Transverse colon (tissue), 4 donors: ENCODE measurements around the gene SLC32A1. TPM values are rescaled to one million over a fixed set of nuclear protein-coding genes. Genes with fewer than 3 reads are reported as not detected.

Experiments
- DNase-seq: peaks from one replicate; pipeline ENCODE4 v3.0.0-alpha.2; 2019
- H3K27ac ChIP-seq, 4 donors: fragments of 200-600 bp; sonication (generic); 2 replicates each; pipeline ENCODE4 v1.5.1; 2016 to 2018; ENCODE audit warnings: inconsistent platforms in 4 of 4
- H3K27me3 ChIP-seq: fragments of 200-600 bp; sonication (generic); 2 replicates; pipeline ENCODE4 v1.5.1; 2017; ENCODE audit warnings: inconsistent platforms
- H3K36me3 ChIP-seq, 4 donors: fragments of 200-600 bp; sonication (generic); 2 replicates each; pipeline ENCODE4 v1.5.1; 2017 to 2019; ENCODE audit warnings: inconsistent platforms in 4 of 4
- H3K4me1 ChIP-seq, 4 donors: fragments of 200-600 bp; sonication (generic); 2 replicates each; pipeline ENCODE4 v1.5.1; 2017 to 2020; ENCODE audit warnings: inconsistent platforms in 4 of 4
- H3K4me3 ChIP-seq, 4 donors: fragments of 200-600 bp; sonication (generic); 1 replicate in 1 of 4; 2 replicates in 3 of 4; pipeline versions ENCODE4 v1.5.1 to v1.6.1; 2017 to 2019; ENCODE audit warnings: inconsistent platforms in 4 of 4
- H3K9me3 ChIP-seq, 2 donors: fragments of 200-600 bp; sonication (generic); 2 replicates each; pipeline ENCODE4 v1.5.1; 2017 to 2019; ENCODE audit warnings: inconsistent platforms in 2 of 2
- EP300 ChIP-seq: sonication (generic); formaldehyde crosslinking; IDR thresholded peaks from one replicate; pipeline ENCODE4 v1.6.1; 2017; ENCODE audit warnings: antibody characterized with exemption, low read depth
- POLR2A ChIP-seq: fragments of 450-650 bp; IDR thresholded peaks from one replicate; pipeline ENCODE4 v1.6.1; 2016; ENCODE audit warnings: antibody characterized with exemption, mild to moderate bottlenecking, moderate library complexity
- POLR2AphosphoS5 ChIP-seq, 3 donors: sonication (generic); formaldehyde crosslinking; IDR thresholded peaks; one replicate each; pipeline ENCODE4 v1.6.1; 2016; ENCODE audit warnings: antibody characterized with exemption in 3 of 3
- WGBS, 2 donors: methylation state at CpG; one replicate each; pipeline ENCODE4 v1.1.5; 2018; ENCODE audit warnings: low coverage in 1 of 2; 5-methylcytosine and 5-hydroxymethylcytosine counted together
- in situ Hi-C, 4 donors: fragments of 200-750 bp; cut with MboI; loops; one replicate each; pipeline versions ENCODE4 v1.15.0 to v1.15.1; 2017; ENCODE audit warnings: low sequenced_read_pairs in 3 of 4, low pct_ligation_motif_present in 1 of 4, low pct_unique_long_range_greater_than_20kb in 1 of 4
- intact Hi-C: fragments of 100-400 bp; cut with DNase I; formaldehyde crosslinking; loops from one replicate; pipeline ENCODE4 v1.15.1; 2023; ENCODE audit warnings: low total_unique reads
- total RNA-seq, 4 donors: library from RNA; depleted of rRNA; stranded (reverse); fragments of >200 nt; gene quantifications; one replicate each; pipeline ENCODE4 v1.1.0, GENCODE V29; 2016
- TF ChIP-seq, protein P1 (sequence below), 5 experiments: fragments of 200-600 bp in 3 of 5; fragments of 450-650 bp in 2 of 5; sonication (generic) in 3 of 5; IDR thresholded peaks; 1 replicate in 2 of 5; 2 replicates in 3 of 5; pipeline ENCODE4 v1.5.1; 2016 to 2017; ENCODE audit warnings: antibody characterized with exemption in 5 of 5, inconsistent platforms in 3 of 5, mild to moderate bottlenecking in 2 of 5, moderate library complexity in 1 of 5

SLC32A1 gene
- total RNA-seq, 4 donors from 2014 or later, result not detected

DNA sequence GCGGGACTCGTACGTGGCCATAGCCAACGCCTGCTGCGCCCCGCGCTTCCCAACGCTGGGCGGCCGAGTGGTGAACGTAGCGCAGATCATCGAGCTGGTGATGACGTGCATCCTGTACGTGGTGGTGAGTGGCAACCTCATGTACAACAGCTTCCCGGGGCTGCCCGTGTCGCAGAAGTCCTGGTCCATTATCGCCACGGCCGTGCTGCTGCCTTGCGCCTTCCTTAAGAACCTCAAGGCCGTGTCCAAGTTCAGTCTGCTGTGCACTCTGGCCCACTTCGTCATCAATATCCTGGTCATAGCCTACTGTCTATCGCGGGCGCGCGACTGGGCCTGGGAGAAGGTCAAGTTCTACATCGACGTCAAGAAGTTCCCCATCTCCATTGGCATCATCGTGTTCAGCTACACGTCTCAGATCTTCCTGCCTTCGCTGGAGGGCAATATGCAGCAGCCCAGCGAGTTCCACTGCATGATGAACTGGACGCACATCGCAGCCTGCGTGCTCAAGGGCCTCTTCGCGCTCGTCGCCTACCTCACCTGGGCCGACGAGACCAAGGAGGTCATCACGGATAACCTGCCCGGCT, 3.4 kb downstream of the SLC32A1 start:
- H3K36me3 ChIP-seq, result no peaks in the 10 kb centered on the region
- peaks cover 3 to 22% (median 15%) of the 10 kb centered on the region in 4 donors for H3K4me1 ChIP-seq
- peaks cover 100% of the 10 kb centered on the region for H3K27me3 ChIP-seq
- intact Hi-C loops, result no loop called here
- in situ Hi-C loops, result no loop called here
- H3K4me3 ChIP-seq, result no peak overlapping the region
- 31 to 35% methylated on average over 4 to 46 of the region's 46 CpGs for WGBS, 2 donors
- no peak overlapping the region for H3K27ac ChIP-seq
- TF ChIP-seq, protein P1, sequence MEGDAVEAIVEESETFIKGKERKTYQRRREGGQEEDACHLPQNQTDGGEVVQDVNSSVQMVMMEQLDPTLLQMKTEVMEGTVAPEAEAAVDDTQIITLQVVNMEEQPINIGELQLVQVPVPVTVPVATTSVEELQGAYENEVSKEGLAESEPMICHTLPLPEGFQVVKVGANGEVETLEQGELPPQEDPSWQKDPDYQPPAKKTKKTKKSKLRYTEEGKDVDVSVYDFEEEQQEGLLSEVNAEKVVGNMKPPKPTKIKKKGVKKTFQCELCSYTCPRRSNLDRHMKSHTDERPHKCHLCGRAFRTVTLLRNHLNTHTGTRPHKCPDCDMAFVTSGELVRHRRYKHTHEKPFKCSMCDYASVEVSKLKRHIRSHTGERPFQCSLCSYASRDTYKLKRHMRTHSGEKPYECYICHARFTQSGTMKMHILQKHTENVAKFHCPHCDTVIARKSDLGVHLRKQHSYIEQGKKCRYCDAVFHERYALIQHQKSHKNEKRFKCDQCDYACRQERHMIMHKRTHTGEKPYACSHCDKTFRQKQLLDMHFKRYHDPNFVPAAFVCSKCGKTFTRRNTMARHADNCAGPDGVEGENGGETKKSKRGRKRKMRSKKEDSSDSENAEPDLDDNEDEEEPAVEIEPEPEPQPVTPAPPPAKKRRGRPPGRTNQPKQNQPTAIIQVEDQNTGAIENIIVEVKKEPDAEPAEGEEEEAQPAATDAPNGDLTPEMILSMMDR (IDR thresholded peaks at IDR 0.05), result no peak
- TF ChIP-seq POLR2AphosphoS5 (IDR thresholded peaks at IDR 0.05) (no peak), EP300 (no peak), POLR2A (no peak)
- no peak for DNase-seq
- no peaks in the 10 kb centered on the region for H3K9me3 ChIP-seq

DNA sequence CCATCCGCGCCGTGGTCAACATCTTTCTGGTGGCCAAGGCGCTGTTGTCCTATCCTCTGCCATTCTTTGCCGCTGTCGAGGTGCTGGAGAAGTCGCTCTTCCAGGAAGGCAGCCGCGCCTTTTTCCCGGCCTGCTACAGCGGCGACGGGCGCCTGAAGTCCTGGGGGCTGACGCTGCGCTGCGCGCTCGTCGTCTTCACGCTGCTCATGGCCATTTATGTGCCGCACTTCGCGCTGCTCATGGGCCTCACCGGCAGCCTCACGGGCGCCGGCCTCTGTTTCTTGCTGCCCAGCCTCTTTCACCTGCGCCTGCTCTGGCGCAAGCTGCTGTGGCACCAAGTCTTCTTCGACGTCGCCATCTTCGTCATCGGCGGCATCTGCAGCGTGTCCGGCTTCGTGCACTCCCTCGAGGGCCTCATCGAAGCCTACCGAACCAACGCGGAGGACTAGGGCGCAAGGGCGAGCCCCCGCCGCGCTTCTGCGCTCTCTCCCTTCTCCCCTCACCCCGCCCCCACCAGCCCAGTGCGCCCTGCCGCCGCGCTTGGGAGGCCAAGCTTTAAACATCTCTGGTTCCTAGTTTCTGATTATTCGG, 4.0 kb downstream of the SLC32A1 start:
- Histone ChIP-seq H3K4me1 (peaks cover 3 to 22% (median 15%) of the 10 kb centered on the region in 4 donors), H3K4me3 (no peak overlapping the region), H3K27ac (no peak overlapping the region), H3K9me3 (no peaks in the 10 kb centered on the region), H3K27me3 (peaks cover 100% of the 10 kb centered on the region), H3K36me3 (no peaks in the 10 kb centered on the region)
- DNase-seq, result no peak
- TF ChIP-seq POLR2AphosphoS5 (IDR thresholded peaks at IDR 0.05), result no peak
- TF ChIP-seq POLR2A, result no peak
- no peak for TF ChIP-seq EP300
- TF ChIP-seq, protein P1 (IDR thresholded peaks at IDR 0.05), result no peak
- WGBS, 2 donors, result 32% methylated on average over 56 of the region's 56 CpGs; no CpG with 5 or more reads in 1 of the 2 donors
- in situ Hi-C loops (no loop called here), intact Hi-C loops (no loop called here)

DNA sequence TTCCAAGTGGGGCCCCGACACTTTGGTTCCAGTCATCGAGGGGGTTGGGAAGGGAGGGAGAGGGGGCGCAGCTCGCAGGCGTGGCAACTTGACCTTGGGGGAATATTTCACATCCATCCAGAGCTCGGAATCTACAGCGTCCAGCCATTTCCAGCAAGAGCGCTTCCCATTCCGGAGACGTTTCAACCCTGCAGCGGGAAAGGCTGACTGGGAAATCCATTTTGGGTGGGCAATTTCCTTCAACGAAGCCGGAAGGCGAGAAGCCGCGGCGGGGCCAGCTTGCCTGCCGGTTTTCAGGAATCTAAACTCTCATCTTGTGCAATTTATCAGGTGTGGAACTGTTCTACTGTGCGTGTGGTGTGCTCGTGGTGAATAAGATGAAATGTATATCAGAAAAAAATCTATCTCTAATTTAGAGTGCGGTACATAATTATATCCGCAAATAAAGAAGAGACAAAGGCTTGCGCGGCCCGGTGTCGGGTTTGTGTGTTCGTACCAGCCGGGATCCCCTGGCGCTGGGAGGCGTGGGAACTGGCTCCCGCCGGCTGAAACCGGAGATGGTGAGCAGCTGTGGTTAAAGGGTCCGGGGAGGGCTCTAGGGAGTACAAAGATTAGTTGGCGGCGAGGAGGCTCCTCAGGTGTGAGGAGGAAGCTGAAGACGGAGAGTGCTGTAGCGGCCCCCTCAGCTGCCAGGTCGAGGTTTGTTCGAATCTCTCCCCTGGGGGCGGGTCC, 4.8 kb downstream of the SLC32A1 start:
- Histone ChIP-seq H3K36me3 (no peaks in the 10 kb centered on the region), H3K4me1 (peaks cover 3 to 19% (median 11%) of the 10 kb centered on the region in 4 donors), H3K9me3 (no peaks in the 10 kb centered on the region), H3K4me3 (no peak overlapping the region), H3K27ac (no peak overlapping the region), H3K27me3 (peaks cover 100% of the 10 kb centered on the region)
- intact Hi-C loops, result no loop called here
- TF ChIP-seq POLR2A (no peak), EP300 (no peak), POLR2AphosphoS5 (IDR thresholded peaks at IDR 0.05) (no peak)
- TF ChIP-seq, protein P1 (IDR thresholded peaks at IDR 0.05), result no peak
- 17% methylated on average over 41 of the region's 41 CpGs; no CpG with 5 or more reads in 1 of the 2 donors for WGBS, 2 donors
- in situ Hi-C loops, result no loop called here
- no peak for DNase-seq

DNA sequence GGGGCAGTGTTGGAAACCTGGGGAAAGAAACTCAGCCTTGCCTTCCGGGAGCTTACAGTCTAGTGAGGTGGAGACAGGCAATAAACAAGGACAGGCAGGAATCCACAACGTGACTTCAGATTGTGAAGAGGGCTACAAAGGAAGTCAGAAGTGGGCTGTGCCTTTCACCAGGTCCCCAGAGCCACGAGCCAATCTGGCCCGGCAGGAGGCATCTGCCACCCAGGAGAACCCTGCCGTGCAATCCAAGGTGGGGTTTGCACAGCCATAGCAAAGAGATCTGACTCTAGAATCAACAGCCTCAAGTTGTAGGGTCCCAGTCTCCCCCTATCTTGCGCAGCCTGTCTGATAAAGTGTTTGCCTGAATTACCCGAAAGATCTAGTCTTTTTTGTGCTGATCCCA, 5.5 kb downstream of the SLC32A1 start:
- Histone ChIP-seq H3K9me3 (no peaks in the 10 kb centered on the region), H3K4me3 (no peak overlapping the region), H3K27me3 (peaks cover 99% of the 10 kb centered on the region), H3K27ac (no peak overlapping the region), H3K36me3 (no peaks in the 10 kb centered on the region), H3K4me1 (peaks cover 3 to 15% (median 11%) of the 10 kb centered on the region in 4 donors)
- in situ Hi-C loops (no loop called here), intact Hi-C loops (no loop called here)
- DNase-seq, result no peak
- TF ChIP-seq EP300 (no peak), POLR2AphosphoS5 (IDR thresholded peaks at IDR 0.05) (no peak), POLR2A (no peak)
- TF ChIP-seq, protein P1 (IDR thresholded peaks at IDR 0.05), result no peak
- WGBS, 2 donors, result 12% methylated on average over 7 of the region's 7 CpGs; no CpG with 5 or more reads in 1 of the 2 donors
